GM19193 (cell line): Measurements from ENCODE around the gene SEZ6.

Experiments used
- POLR2A ChIP-seq: IDR thresholded peaks from 4 replicates; pipeline ENCODE4 v1.6.1; 2011; ENCODE audit not compliant: insufficient read depth, insufficient read length; ENCODE audit errors: extremely low read depth

Gene SEZ6, protein sequence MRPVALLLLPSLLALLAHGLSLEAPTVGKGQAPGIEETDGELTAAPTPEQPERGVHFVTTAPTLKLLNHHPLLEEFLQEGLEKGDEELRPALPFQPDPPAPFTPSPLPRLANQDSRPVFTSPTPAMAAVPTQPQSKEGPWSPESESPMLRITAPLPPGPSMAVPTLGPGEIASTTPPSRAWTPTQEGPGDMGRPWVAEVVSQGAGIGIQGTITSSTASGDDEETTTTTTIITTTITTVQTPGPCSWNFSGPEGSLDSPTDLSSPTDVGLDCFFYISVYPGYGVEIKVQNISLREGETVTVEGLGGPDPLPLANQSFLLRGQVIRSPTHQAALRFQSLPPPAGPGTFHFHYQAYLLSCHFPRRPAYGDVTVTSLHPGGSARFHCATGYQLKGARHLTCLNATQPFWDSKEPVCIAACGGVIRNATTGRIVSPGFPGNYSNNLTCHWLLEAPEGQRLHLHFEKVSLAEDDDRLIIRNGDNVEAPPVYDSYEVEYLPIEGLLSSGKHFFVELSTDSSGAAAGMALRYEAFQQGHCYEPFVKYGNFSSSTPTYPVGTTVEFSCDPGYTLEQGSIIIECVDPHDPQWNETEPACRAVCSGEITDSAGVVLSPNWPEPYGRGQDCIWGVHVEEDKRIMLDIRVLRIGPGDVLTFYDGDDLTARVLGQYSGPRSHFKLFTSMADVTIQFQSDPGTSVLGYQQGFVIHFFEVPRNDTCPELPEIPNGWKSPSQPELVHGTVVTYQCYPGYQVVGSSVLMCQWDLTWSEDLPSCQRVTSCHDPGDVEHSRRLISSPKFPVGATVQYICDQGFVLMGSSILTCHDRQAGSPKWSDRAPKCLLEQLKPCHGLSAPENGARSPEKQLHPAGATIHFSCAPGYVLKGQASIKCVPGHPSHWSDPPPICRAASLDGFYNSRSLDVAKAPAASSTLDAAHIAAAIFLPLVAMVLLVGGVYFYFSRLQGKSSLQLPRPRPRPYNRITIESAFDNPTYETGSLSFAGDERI

DNA sequence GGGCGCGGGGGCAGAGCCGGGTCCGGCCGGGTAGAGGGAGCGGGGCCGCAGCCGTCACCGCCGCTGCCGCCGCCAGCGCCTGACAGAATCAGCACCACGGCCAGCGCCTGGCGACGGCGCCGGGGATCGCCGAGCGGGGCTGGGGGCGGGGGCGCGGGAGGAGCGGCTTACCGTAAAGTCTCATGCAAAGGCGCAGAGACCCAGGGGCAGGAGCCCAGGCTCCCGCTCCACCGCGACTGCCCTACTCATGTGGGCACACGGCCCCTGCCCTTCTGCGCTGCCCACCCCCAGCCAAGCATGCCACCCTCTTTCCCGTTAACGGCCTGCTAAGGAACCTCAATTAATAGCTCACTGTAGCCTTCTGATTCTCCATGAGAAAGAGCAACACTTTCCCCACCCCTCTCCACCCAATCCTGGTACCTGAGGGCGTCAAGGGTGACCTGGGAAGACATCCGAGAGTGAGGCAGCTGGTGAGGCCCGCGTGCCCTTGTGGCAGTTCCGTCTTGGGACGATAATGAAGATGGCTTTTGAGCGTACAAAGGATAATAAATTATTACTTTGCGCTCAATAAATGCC, at the start of gene SEZ6:
SEZ6 (minus strand) TSS at position 98 of the 576 bp plus-strand sequence. CDS start 164 bp downstream, outside the sequence.
- TF ChIP-seq POLR2A = no peak

DNA sequence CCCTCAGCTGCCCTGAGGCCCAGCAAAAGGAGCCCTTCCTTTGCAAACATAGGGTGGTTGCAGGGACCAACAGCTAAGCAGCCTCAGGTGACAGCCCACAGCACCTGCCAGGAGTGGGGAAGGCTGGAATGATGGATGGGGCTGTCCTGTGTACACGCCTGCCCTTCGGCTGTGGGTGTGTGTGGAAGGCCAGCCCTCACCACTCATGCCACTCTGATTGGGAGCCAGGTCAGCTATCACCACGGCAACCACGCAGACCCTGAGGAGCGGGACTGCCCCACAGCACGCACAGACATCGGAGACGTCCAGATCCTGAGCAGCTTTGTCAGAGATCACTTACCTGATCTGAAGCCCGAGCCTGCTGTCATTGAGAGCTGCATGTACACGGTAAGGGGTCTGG, 49.0 kb upstream of the SEZ6 start:
- no peak for TF ChIP-seq POLR2A

DNA sequence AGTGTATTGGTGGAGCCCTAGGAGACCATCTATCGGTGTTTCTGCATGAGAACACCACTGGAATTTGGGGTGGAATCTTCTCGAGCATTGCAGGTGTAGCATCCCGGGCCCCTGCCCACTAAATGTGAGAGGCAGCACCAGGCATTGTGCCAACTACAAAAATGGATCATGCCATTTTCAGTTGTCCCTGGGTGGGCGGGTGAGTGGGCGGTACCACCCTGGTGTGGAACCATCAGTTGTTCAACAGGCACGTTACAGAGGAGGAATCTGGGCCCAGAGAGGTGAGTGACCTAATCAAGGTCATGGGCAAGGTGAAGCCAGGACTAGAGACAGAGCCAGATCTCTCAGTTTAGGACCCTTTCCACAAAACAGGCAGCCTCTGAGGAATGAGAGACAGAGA, 45.9 kb upstream of the SEZ6 start:
- no peak for TF ChIP-seq POLR2A

DNA sequence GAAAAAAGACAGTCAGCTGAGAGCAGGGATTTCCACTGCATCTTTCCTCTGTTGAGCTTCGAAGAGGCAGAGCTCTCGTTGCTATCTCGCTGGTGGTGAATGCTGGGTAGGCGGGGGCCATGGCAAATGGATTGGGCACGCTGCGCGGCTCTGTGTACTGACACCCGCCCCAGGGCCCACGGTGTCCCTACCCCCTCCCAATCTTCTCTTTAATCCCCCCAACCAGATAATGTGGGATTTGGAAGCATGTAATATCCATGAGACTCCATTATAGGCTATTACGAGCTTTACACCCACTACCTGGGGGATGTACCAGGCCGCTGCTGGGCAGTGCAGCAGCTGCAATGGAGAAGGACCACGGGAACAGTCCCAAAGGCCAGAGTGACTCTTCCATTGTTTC, 45.4 kb upstream of the SEZ6 start:
- TF ChIP-seq POLR2A = no peak

DNA sequence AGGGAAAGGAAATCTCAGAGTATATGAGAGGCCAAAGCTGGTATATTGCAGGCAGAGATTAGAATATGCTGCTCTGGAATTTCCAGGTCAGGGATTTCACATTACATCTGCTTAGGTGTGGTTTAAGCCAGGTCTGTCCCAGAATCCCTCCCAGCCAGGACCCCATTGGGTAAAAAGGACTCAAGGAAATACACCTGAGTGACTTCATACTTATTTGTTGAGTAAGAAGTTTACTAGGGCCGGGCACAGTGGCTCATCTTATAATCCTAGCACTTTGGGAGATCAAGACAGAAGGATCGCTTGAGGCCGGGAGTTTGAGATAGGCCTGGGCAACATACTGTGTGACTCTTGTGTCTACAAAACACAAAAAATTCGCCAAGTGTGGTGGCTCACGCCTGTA, 44.3 kb upstream of the SEZ6 start:
- no peak for TF ChIP-seq POLR2A

DNA sequence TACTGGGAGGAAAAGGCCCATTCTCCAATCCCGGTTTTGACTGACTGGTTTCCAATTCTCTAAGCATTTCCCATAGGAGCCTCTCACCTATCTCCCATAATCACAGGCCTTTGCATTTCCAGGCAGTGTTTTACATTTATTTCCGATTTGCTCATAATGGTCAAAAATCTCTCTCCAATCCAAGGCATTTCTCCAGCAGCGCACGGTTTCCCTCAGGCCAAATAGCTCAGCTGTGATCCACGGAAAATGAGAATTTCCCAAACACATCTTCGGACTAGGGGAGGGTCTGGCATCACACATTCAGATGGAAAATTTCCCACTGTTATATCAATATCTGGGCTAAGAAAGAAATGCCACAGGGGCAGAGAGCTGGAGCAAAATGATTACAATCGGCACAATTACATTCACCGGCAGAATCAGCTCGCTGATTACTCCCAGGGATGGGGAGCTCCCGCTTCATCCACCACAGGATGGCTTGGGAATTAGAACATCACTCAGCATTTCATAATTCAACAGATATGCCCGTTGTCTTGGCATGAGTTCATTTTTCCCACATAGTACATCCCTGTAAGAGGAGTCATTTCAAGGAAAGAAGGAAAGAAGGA, 43.8 kb upstream of the SEZ6 start:
- TF ChIP-seq POLR2A = no peak

DNA sequence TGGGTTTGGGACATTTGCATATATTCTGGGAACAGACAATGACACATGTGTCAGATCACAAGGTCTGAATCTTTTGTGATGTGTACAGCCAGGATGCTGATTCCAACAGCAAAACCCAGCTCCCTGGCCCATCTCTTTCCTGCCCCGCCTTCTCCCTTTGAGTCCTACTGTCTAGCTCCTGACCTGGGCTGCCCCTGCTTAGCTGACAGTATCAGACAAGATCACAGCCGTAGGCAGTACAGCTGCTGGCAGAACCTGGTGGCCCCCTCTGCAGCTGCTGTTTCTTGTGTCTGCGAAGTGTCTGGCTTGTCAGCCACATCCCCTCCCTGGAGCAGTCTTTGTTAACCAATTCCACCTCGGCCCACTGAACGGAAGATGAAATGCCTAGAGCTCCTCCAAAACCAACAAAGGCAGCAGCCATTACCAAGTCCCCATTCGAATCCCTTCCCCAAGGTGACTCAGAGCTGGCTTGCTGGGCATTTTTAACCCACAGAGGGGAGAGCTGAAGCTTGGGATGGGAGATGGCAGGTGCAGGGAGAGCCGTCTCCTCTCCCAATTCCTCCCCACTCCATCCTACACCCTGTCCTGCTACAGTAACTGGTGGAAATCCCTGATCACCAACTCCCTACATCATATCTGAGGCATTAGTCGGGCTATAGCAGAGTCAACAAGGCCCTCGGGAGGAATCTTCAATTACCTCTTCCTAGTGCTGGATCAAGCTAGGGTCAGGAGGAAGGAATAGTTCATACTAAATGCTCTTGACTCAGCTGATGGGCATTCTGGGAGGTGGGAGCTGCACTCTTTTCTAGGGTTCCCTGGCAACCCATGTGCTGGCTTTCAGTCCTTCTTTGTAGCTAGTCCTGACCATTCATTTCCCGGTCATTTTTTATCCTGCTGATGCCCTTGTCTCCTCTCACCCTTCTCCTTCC, 42.9 kb upstream of the SEZ6 start:
- no peak for TF ChIP-seq POLR2A

DNA sequence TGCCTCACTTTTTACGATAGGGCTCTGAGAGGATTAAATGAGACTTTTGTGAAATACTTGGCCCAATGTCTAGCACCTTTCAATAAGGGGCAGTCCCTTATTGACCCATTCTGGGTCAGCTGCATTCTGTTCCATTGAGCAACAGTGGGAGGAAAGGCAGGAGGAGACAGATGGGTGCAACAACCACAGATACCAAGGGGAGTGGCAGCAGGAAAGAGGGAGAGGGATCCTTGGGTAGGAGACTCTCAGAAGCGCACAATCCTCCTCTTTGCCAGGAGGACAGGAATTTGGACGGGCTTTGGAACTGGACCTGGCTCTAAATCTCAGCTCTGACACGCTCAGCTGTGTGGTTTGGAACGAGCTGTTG, 40.6 kb upstream of the SEZ6 start:
- TF ChIP-seq POLR2A = no peak

DNA sequence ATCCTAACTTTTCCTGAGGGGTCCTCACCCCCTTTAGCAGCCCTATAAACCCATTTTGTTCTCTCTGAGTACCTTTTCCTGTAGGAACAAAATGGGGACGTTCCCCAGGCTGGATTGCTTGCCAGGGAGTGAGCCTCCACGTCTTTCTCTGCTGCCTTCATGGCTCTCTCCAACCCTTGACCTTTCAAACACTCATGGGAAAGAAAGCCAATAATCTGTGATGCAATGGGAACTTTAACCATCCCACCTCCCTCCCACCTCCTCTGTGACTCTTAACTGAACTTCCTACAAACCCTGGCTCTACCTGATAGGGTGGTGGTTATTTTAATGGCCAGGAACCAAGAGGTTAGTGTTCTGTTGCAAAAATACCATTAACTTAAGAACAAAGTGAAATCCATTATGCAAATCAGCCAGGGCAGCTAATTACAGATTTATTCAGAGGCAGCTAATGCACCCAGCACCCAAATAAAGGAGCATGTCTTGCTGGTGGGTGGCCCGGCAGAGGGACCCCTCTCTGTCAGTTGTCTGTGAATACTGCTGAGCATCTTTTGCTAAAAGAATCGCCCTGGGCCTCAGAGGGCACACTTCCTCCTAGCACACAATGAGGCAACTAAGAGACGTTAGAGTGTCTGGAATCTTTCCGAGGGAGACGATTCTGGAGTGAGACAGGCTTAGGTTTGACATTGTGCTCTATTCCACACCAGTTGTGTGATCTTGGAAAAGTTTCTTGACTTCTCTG, 40.1 kb upstream of the SEZ6 start:
- no peak for TF ChIP-seq POLR2A

DNA sequence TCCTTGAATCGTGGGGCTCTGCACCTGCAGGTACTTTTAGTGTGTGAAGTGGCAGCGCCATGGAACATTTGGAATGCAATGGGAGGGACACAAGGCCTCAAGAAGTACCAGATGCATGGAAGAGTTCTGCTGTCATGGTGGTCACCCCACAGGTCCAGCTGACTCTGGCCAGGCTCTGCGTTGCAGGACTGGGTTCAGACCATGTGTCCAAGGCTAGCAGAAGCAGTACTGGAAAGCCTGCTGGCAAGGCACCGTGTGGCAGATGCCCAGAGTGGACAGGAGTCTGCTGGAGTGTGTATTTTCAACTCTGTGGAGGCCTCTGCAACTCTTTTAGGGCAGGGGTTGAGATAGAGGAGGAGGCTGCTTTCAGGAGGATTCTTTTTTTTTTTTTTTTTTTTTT, 39.2 kb upstream of the SEZ6 start:
- no peak for TF ChIP-seq POLR2A

DNA sequence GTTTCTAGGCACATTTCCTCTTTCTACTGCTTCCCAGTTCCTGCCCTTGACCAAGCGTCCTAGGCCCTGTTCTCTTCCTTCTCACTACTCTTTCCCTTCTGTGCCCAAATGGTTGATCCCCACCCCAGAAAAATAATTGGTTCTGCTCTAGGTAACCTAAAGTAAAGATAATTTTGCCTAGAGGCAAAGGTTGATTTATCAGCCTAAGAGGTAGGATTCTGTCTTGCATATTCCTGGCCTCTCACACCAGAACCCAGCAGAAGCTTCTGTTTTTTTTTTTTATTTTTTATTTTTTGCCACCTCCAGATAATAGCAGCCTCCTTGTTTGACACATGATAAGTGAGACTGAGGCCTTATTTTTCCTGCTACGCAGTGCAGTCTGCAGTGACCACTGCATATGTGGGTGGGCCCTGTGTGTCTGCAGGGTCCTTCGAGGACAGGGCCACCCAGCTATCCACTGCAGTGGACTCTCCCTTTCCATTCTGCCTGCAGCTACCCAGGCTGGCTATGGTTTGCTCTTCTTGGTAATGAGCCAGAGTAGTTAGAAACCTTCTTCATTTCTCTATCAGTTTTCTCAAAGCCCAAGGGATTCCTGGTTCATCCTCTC, 37.8 kb upstream of the SEZ6 start:
- no peak for TF ChIP-seq POLR2A

DNA sequence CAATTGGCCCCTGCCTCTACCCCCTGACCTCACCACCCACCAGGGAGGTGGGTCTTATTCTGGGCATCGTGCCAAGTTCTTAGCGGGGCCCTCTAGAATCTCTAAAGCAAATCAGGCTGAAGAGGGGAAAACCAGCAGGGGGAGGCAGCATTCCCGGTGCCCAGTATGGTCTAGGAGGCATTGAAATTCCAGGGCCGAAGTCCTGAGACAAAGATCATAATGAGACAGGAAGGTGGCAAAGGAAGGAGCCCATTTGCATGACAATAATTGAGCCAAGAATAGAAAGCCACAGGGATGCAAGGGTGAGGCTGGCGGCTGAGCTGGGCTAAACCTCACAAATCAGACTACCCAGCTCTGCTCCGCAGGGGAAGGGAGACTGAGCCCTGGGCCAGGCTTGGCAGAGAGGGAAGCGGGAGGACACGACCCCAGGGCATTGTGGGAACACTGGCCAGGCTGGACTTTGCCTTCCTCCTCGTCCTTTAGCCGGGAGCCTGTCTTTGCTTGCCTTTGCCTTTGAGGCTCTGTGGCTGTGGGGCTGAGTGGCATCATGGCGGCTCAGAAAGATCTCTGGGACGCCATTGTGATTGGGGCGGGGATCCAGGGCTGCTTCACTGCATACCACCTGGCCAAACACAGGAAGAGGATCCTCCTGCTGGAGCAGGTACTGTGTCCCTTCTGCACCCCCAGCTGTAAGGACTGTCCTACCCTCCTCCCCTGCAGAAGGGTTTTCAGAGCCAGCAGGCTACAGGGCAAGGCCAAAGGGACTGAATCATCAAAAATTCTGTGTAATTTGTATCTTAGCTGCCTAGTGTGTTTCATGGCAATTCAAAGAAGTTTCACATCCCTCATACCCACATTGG, 37.1 kb upstream of the SEZ6 start, which contains the start of gene PIPOX:
PIPOX (plus strand) TSS at position 463 of the 860 bp plus-strand sequence; CDS start at position 548, 85 bp downstream.
- TF ChIP-seq POLR2A = no peak

DNA sequence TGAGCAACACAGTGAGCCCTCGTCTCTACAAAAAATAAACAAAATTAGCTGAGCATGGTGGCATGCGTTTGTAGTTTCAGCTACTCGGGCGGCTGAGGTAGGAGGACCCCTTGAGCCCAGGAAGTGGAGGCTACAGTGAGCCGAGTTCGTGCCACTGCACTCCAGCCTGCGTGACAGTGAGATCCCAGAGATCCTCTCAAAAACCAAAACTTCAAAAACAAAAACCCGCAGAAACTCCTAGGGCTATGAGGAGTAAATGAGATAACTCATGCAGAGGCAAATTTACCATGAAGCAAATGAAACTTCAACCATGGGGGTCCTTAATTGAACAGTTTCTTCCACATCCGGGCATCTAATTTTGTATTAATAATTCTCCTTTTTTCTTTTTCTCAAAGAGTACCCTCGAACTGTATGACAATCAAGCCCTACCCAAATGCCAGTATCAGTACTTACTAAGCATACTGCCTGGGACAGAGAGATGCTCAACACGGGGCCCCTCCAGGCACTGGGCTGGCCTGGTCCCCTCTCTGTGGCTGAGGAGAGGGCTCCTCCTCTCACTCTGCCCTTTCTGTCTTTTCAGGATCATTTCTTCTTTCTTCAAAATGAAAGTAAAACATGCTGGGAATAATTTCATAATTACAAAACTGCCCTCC, 36.3 kb upstream of the SEZ6 start:
- no peak for TF ChIP-seq POLR2A
